MCF 10A (cell line): ENCODE measurements around the gene MAP2K5. TPM values are rescaled to one million over a fixed set of nuclear protein-coding genes. Genes with fewer than 3 reads are reported as not detected.

Experiments used
- BruUV-seq: library from RNA; stranded (reverse); fragments of 400-500 nt; replicated peaks from 2 replicates; lab custom pipeline; 2021; lab: Mats Ljungman, UMichigan
- CTCF ChIA-PET: fragments of 300-600 bp; sonication (Branson Sonifier 250); formaldehyde crosslinking; extraction: SDS; loops from one replicate; lab custom pipeline; 2021; ENCODE audit warnings: antibody characterized with exemption, inconsistent platforms; lab: Yijun Ruan, JAX
- POLR2A ChIA-PET: fragments of 300-600, 350-650 bp; sonication (Branson Sonifier 250); formaldehyde crosslinking; extraction: SDS; loops from one replicate; lab custom pipeline; 2020; ENCODE audit warnings: antibody characterized with exemption, inconsistent platforms; lab: Yijun Ruan, JAX
- DNase-seq: peaks from one replicate; pipeline ENCODE4 v3.0.0-alpha.2; 2018; ENCODE audit not compliant: unreplicated experiment
- H3K27ac Mint-ChIP-seq: one replicate; pipeline ENCODE4 v1.8.0; 2022; ENCODE audit warnings: mild to moderate bottlenecking, low read depth, mixed read lengths; ENCODE audit not compliant: unreplicated experiment
- H3K27me3 Mint-ChIP-seq: one replicate; pipeline ENCODE4 v1.8.0; 2022; ENCODE audit warnings: mixed read lengths; ENCODE audit not compliant: insufficient read depth, unreplicated experiment
- H3K36me3 Mint-ChIP-seq: one replicate; pipeline ENCODE4 v1.8.0; 2022; ENCODE audit warnings: mild to moderate bottlenecking, moderate library complexity, mixed read lengths; ENCODE audit not compliant: insufficient read depth, unreplicated experiment
- H3K4me1 Mint-ChIP-seq: one replicate; pipeline ENCODE4 v1.8.0; 2022; ENCODE audit warnings: mixed read lengths; ENCODE audit not compliant: insufficient read depth, unreplicated experiment
- H3K4me3 Mint-ChIP-seq: one replicate; pipeline ENCODE4 v1.8.0; 2022; ENCODE audit warnings: mild to moderate bottlenecking, moderate library complexity, mixed read lengths; ENCODE audit not compliant: unreplicated experiment
- H3K9me3 Mint-ChIP-seq: one replicate; pipeline ENCODE4 v1.8.0; 2022; ENCODE audit warnings: mixed read lengths; ENCODE audit not compliant: unreplicated experiment
- CTCF ChIP-seq: fragments of 200-600 bp; IDR thresholded peaks from one replicate; pipeline ENCODE4 v1.8.0; 2022; ENCODE audit warnings: antibody characterized with exemption, mild to moderate bottlenecking; ENCODE audit not compliant: unreplicated experiment
- intact Hi-C: fragments of 100-400 bp; cut with micrococcal nuclease; formaldehyde crosslinking; loops from 2 replicates; pipeline ENCODE4 v1.14.1; 2022
- total RNA-seq: library from RNA; stranded (reverse); gene quantifications from 2 replicates; pipeline ENCODE4 v1.2.3, GENCODE V29; 2022

MAP2K5 gene
- total RNA-seq, 1 experiment from 2014 or later = 24.4 TPM

- no TSS peak for BruUV-seq
- no peak for TF ChIP-seq CTCF
- no peak for DNase-seq
- no peaks in the 10 kb centered on the region for H3K27me3 Mint-ChIP-seq
- H3K9me3 Mint-ChIP-seq = peaks cover 16% of the 10 kb centered on the region
- intact Hi-C loops = no loop called here
- ChIA-PET CTCF (interaction anchor here (0.7 kb wide), 1 partner anchor 485 kb away, joined by 3 read pairs; no protein-coding TSS in a partner anchor), POLR2A (no interaction called here)
- no peak overlapping the region for H3K4me3 Mint-ChIP-seq
- no peaks in the 10 kb centered on the region for H3K36me3 Mint-ChIP-seq
- H3K27ac Mint-ChIP-seq = no peak overlapping the region
- H3K4me1 Mint-ChIP-seq = no peaks in the 10 kb centered on the region
Observed at GRCh38 chr15:67794832-67795574, 252.5 kb downstream of the MAP2K5 start.

DNA sequence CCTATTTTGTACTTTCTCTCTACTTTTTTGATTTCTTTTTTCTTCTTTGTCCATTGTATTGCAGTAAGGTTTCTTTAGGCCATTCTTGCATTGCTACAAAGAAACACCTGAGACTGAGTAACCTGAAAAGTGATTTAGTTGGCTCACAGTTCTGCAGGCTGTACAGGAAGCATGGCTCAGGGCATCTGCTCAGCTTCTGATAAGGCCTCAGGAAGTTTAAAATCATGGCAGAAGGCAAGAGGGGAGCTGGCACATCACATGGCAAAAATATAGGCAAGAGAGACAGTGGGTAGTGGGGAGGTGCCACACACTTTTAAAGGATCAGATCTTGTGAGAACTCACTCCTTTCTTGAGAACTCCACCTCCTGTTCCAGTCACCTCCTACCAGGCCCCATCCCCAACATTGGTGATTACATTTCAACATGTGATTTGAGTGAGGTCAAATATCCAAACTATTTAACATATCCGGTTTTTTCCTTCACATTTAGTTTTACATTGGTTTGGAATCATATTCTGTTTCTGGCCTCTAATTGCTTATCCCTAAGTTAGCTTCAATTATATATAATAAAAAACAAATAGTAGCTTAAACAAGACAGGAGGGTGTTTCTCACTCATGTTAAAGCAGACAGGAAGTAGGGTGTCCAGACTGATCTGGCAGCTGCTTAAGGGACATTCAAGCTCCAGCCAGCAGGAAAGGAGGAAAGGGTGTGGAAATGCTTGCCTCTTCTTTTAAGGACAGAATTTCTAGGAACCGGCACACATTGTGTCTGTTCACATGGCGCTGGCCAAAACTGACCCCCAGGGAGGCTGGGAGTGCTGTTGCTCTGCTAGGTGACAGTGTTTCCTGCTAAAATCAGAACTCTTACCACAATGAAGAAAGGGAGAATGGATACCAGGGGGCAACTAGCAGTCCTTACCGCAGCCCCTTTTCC is 254.0 kb downstream of the MAP2K5 start:
- Mint-ChIP-seq H3K27ac (no peak overlapping the region), H3K36me3 (peaks cover 8% of the 10 kb centered on the region), H3K4me3 (no peak overlapping the region), H3K4me1 (no peaks in the 10 kb centered on the region), H3K9me3 (peaks cover 16% of the 10 kb centered on the region), H3K27me3 (no peaks in the 10 kb centered on the region)
- POLR2A ChIA-PET = no interaction called here
- BruUV-seq = no TSS peak
- no peak for TF ChIP-seq CTCF
- CTCF ChIA-PET = interaction anchor here (0.6 kb wide), 1 partner anchor 420 kb away, joined by 3 read pairs; no protein-coding TSS in a partner anchor
- intact Hi-C loops = no loop called here
- DNase-seq = no peak

DNA sequence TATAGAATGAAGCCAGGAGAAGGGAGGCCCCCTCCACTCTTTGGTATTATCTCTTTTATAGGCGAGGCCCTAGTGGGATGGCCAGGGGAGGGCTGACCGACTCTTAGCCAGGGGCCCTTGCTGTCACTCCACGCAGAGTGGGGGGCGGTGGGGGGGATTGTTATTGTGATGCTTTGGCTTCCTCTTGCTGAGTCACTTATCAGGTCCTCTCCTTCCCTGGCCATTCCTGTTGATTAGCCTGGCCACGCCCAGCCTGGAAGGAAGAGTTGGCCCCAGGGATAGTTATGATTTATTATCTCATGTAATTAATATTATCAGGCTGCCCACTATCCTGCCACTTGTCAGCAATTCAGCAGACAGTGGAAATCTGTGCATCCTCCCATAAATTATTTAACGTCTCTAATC is 257.3 kb downstream of the MAP2K5 start:
- BruUV-seq = no TSS peak
- POLR2A ChIA-PET = no interaction called here
- no peak overlapping the region for H3K27ac Mint-ChIP-seq
- H3K4me3 Mint-ChIP-seq = no peak overlapping the region
- no peak for TF ChIP-seq CTCF
- no peak for DNase-seq
- intact Hi-C loops = no loop called here
- no peaks in the 10 kb centered on the region for H3K4me1 Mint-ChIP-seq
- H3K27me3 Mint-ChIP-seq = no peaks in the 10 kb centered on the region
- H3K36me3 Mint-ChIP-seq = peaks cover 8% of the 10 kb centered on the region
- peaks cover 15% of the 10 kb centered on the region for H3K9me3 Mint-ChIP-seq
- CTCF ChIA-PET = no interaction called here

DNA sequence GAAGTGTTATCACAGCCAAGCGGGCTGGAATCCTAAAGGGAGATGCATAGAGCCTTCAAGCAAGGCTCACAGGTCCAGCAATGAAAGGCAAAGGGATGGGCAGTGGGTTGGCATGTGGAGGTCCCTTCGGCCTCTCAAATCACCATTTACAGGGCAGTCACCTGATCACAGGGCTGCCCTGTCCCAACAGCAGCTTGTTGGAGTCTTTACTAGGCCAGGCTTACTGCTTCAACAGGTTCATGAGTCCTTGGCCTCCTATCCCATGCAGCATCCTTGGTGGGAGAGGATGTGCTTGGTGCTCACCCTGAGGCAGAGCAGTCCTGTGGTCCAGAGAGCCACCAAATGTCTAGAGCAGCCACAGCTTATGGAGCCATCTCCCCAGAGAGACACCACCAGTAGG is 258.6 kb downstream of the MAP2K5 start:
- H3K27ac Mint-ChIP-seq = no peak overlapping the region
- no peaks in the 10 kb centered on the region for H3K27me3 Mint-ChIP-seq

More for the DNA sequence above, 258.6 kb downstream of the MAP2K5 start:
- no peak for TF ChIP-seq CTCF
- ChIA-PET CTCF (no interaction called here), POLR2A (no interaction called here)
- H3K4me1 Mint-ChIP-seq = no peaks in the 10 kb centered on the region
- H3K4me3 Mint-ChIP-seq = no peak overlapping the region
- H3K9me3 Mint-ChIP-seq = peaks cover 1% of the 10 kb centered on the region
- DNase-seq = no peak
- intact Hi-C loops = no loop called here
- BruUV-seq = no TSS peak
- peaks cover 8% of the 10 kb centered on the region for H3K36me3 Mint-ChIP-seq
